IPS DF 4.7 (cell line): ENCODE measurements around the gene SF1.
A peak's percentile ranks its signal among the peaks of the same experiment; 100 is the strongest.
"Not testable (repeated sequence)": the region's sequence is repeated elsewhere in the genome, so short reads cannot be mapped to it uniquely, and the experiment has no call there.

Experiments
- DNase-seq: peaks from one replicate; pipeline ENCODE4 v3.0.0-alpha.2; 2013; ENCODE audit warnings: low spot score; ENCODE audit errors: extremely low read depth

Gene SF1

GRCh38 chr11:64778473-64779298 lies at the start of gene SF1:
SF1 (minus strand) TSS chr11:64778542; CDS start chr11:64778392, 150 bp downstream.
- DNase-seq = peak; percentile 98

- DNase-seq = no peak
Measured at GRCh38 chr11:64827451-64827839, 49.1 kb upstream of the SF1 start.

GRCh38 chr11:64826578-64827450 lies 48.5 kb upstream of the SF1 start:
- no peak for DNase-seq

- DNase-seq = no peak
Measured at GRCh38 chr11:64826062-64826461, 47.7 kb upstream of the SF1 start.

GRCh38 chr11:64823568-64824119 lies 45.3 kb upstream of the SF1 start:
- DNase-seq = no peak

- DNase-seq = no peak
Measured at GRCh38 chr11:64817476-64817875, 39.1 kb upstream of the SF1 start.

GRCh38 chr11:64815433-64815832 lies 37.1 kb upstream of the SF1 start:
- DNase-seq = not testable (repeated sequence)

- no peak for DNase-seq
Measured at GRCh38 chr11:64814712-64815187, 36.4 kb upstream of the SF1 start.

GRCh38 chr11:64813826-64814225 lies 35.5 kb upstream of the SF1 start:
- DNase-seq = no peak

- DNase-seq = no peak
Measured at GRCh38 chr11:64810891-64811272, 32.5 kb upstream of the SF1 start.

- peak; percentile 87 for DNase-seq
Measured at GRCh38 chr11:64810271-64810890, 32.0 kb upstream of the SF1 start, which contains the start of gene MEN1. MEN1 (minus strand) TSS chr11:64810551; CDS start chr11:64810109, 442 bp downstream.

GRCh38 chr11:64809781-64810241 lies 31.5 kb upstream of the SF1 start:
- DNase-seq = no peak

- no peak for DNase-seq
Measured at GRCh38 chr11:64805481-64805880, 27.1 kb upstream of the SF1 start.

- no peak for DNase-seq
Measured at GRCh38 chr11:64804346-64805210, 26.2 kb upstream of the SF1 start.

GRCh38 chr11:64803846-64804345 lies 25.6 kb upstream of the SF1 start:
- DNase-seq = no peak

- no peak for DNase-seq
Measured at GRCh38 chr11:64803158-64803845, 25.0 kb upstream of the SF1 start, which contains the start of gene MAP4K2. MAP4K2 (minus strand) TSS chr11:64803214; CDS start chr11:64803149, 65 bp downstream.

- no peak for DNase-seq
Measured at GRCh38 chr11:64802370-64803157, 24.2 kb upstream of the SF1 start.

- DNase-seq = no peak
Measured at GRCh38 chr11:64801561-64802369, 23.4 kb upstream of the SF1 start.
